Measurements from ENCODE around the gene RNF144B. TPM values are rescaled to one million over a fixed set of nuclear protein-coding genes. Genes with fewer than 3 reads are reported as not detected.
A peak's percentile ranks its signal among the peaks of the same experiment; 100 is the strongest.

RNF144B gene
- total and polyA plus RNA-seq, 4 donors, result 18.1 to 96.8 (median 59.5) TPM

GRCh38 chr6:18391023-18391422 is 3.9 kb downstream of the RNF144B start:
- peaks cover 0 to 2% (median 0%) of the 10 kb centered on the region in 4 donors for H3K9me3 ChIP-seq (ENCODE audit: control insufficient read depth in 4 of 4, insufficient read depth in 3 of 4, low read length in 3 of 4)
- WGBS, 2 donors, result 25 to 33% methylated on average over 3 of the region's 3 CpGs
- H3K4me3 ChIP-seq, result peak overlapping the region; percentile 9
- peak overlapping the region in 1 of 2 donors; percentile 47 for H3K27ac ChIP-seq (ENCODE audit: low read depth in 1 of 2, low read length in 1 of 2)
- DNase-seq (peak in 1 of 3 donors; percentile 22), ATAC-seq (ENCODE audit: insufficient read depth, low FRiP score) (no peak)
- H3K9ac ChIP-seq (ENCODE audit: insufficient read depth in 1 of 2, low read length in 2 of 2), result no peak overlapping the region
- H3K36me3 ChIP-seq (ENCODE audit: control insufficient read depth in 4 of 4, insufficient read depth in 4 of 4, low read length in 4 of 4), result no peaks in the 10 kb centered on the region
- TF ChIP-seq CTCF (IDR thresholded peaks at IDR 0.05; ENCODE audit: control extremely low read depth, extremely low read depth), result no peak
- peaks cover 0 to 18% (median 9%) of the 10 kb centered on the region in 5 donors for H3K4me1 ChIP-seq (ENCODE audit: control insufficient read depth in 5 of 5, insufficient read depth in 5 of 5, low read length in 5 of 5)
- H3K27me3 ChIP-seq (ENCODE audit: control insufficient read depth in 3 of 3, insufficient read depth in 3 of 3, low read length in 2 of 3), result peaks cover 0 to 13% (median 3%) of the 10 kb centered on the region in 3 donors

GRCh38 chr6:18392346-18392877 is 5.3 kb downstream of the RNF144B start:
- H3K9me3 ChIP-seq (ENCODE audit: control insufficient read depth in 4 of 4, insufficient read depth in 3 of 4, low read length in 3 of 4), result peaks cover 0 to under 1% (median 0%) of the 10 kb centered on the region in 4 donors
- H3K9ac ChIP-seq (ENCODE audit: insufficient read depth in 1 of 2, low read length in 2 of 2), result no peak overlapping the region
- no peak for DNase-seq
- no peak for ATAC-seq (ENCODE audit: insufficient read depth, low FRiP score)
- H3K4me3 ChIP-seq, result no peak overlapping the region
- no peak overlapping the region for H3K27ac ChIP-seq (ENCODE audit: low read depth in 1 of 2, low read length in 1 of 2)
- 55 to 66% methylated on average over 2 of the region's 2 CpGs for WGBS, 2 donors
- H3K27me3 ChIP-seq (ENCODE audit: control insufficient read depth in 3 of 3, insufficient read depth in 3 of 3, low read length in 2 of 3), result peaks cover 0 to 13% (median 0%) of the 10 kb centered on the region in 3 donors
- no peaks in the 10 kb centered on the region for H3K36me3 ChIP-seq (ENCODE audit: control insufficient read depth in 4 of 4, insufficient read depth in 4 of 4, low read length in 4 of 4)
- peaks cover 0 to 20% (median 0%) of the 10 kb centered on the region in 5 donors for H3K4me1 ChIP-seq (ENCODE audit: control insufficient read depth in 5 of 5, insufficient read depth in 5 of 5, low read length in 5 of 5)
- TF ChIP-seq CTCF (IDR thresholded peaks at IDR 0.05; ENCODE audit: control extremely low read depth, extremely low read depth), result no peak

GRCh38 chr6:18393698-18394097 is 6.5 kb downstream of the RNF144B start:
- no peaks in the 10 kb centered on the region for H3K9me3 ChIP-seq (ENCODE audit: control insufficient read depth in 4 of 4, insufficient read depth in 3 of 4, low read length in 3 of 4)
- H3K4me1 ChIP-seq (ENCODE audit: control insufficient read depth in 5 of 5, insufficient read depth in 5 of 5, low read length in 5 of 5), result peaks cover 0 to 17% (median 0%) of the 10 kb centered on the region in 5 donors
- H3K4me3 ChIP-seq, result no peak overlapping the region
- WGBS, 2 donors, result 62 to 87% methylated on average over 2 of the region's 2 CpGs
- H3K36me3 ChIP-seq (ENCODE audit: control insufficient read depth in 4 of 4, insufficient read depth in 4 of 4, low read length in 4 of 4), result no peaks in the 10 kb centered on the region
- DNase-seq (no peak), ATAC-seq (ENCODE audit: insufficient read depth, low FRiP score) (no peak)
- no peak for TF ChIP-seq CTCF (IDR thresholded peaks at IDR 0.05; ENCODE audit: control extremely low read depth, extremely low read depth)
- no peak overlapping the region for H3K27ac ChIP-seq (ENCODE audit: low read depth in 1 of 2, low read length in 1 of 2)
- H3K9ac ChIP-seq (ENCODE audit: insufficient read depth in 1 of 2, low read length in 2 of 2), result no peak overlapping the region
- H3K27me3 ChIP-seq (ENCODE audit: control insufficient read depth in 3 of 3, insufficient read depth in 3 of 3, low read length in 2 of 3), result peaks cover 0 to 6% (median 0%) of the 10 kb centered on the region in 3 donors
